ENCODE measurements around the gene PSMB9.
"Not testable (repeated sequence)": the region's sequence is repeated elsewhere in the genome, so short reads cannot be mapped to it uniquely, and the experiment has no call there.

PSMB9 gene

DNA sequence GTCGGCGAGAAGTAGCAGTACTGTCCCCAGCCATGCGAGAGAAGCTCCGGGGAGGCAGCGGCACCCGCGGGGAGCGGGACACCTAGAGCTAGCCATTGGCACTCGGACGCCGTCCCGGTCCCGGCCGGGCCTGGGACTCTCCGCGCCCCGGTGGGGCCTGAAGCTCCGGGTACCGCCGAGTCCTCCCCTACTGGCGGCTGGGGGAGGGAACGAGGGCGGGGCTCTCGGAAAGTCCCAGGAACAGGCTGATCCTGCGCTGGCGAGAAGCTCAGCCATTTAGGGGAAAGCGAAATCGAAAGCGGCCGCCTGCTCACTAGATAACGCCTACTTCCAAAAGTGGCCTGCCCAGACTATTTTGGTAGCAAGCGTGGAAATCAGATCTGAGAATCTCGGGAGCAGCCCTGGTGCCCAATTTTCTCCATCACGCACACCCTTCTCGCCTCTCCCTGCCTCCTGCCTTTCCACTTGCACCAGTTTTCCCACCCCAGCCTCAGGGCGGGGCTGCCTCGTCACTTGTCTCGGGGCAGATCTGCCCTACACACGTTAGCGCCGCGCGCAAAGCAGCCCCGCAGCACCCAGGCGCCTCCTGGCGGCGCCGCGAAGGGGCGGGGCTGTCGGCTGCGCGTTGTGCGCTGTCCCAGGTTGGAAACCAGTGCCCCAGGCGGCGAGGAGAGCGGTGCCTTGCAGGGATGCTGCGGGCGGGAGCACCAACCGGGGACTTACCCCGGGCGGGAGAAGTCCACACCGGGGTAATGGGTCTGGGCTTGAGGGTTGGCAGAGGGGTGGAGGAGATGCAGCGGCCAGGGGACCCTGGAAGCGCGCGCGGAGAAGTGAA, at the start of gene PSMB9, which contains the start of gene TAP1:
TSS of gene PSMB9 (plus strand) at position 652 of the 835 bp plus-strand sequence. CDS start at position 690, 38 bp downstream.
TSS of gene TAP1 (minus strand) at position 164 of the 835 bp plus-strand sequence. CDS start at position 96, 68 bp downstream.
- no peak for DNase-seq

DNA sequence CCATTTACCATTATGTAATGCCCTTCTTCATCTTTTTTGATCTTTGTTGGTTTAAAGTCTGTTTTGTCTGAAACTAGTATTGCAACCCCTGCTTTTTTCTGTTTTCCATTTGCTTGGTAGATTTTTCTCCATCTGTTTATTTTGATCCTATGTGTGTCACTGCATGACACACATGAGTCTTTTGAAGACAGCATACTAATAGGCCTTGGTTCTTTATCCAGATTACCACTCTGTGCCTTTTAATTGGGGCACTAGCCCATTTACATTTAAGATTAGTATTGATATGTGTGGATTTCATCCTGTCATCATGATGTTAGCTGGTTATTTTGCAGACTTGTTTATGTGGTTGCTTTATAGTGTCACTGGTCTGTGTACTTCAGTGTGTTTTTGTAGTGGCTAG, 48.6 kb upstream of the PSMB9 start:
- not testable (repeated sequence) for DNase-seq

DNA sequence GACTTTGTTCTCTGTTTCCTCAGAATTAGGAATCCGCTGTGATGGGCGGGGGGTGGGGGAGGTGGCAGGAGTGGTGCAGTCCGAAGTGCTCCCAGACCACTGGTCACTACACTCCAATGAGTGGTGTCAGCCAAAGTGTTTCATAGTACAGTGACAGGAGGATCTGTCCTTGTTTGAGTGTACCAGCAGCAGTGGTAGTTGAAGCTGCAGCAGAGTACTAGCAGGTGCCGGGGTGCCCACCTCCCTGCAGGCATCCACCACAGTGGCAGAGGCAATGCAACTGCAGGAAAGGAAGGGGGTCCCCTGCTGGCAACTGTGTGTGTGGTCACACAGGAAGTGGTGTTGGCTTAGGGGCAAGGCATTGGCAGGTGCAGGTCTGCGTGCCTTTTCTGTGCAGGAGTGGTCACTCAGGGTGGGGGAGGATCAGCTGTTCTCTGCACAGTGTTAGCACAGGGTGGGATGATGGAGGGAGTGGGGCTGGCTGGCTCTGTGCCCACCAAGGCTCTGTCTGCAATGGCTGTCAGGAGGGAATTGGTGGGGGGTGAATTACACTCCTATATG, 46.9 kb upstream of the PSMB9 start:
- DNase-seq: no peak

DNA sequence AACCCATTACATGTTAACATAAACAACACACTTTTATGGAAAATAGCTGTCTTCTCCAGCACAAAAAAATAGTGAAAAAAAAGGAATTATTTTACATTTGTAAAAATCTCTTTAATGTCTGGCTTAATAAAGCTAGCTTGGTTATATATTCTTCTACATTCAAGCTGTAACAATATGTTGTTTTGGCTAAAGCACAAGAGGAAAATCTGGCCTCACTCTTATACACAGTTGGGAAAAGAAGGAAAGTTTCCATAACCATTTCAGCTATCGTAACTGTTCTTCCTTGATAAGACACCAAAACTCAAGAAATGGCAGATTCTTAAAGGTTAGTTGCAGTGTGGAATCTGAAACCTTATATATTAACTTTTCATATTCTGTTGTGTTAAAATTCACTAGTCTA, 44.8 kb upstream of the PSMB9 start:
- DNase-seq: no peak

DNA sequence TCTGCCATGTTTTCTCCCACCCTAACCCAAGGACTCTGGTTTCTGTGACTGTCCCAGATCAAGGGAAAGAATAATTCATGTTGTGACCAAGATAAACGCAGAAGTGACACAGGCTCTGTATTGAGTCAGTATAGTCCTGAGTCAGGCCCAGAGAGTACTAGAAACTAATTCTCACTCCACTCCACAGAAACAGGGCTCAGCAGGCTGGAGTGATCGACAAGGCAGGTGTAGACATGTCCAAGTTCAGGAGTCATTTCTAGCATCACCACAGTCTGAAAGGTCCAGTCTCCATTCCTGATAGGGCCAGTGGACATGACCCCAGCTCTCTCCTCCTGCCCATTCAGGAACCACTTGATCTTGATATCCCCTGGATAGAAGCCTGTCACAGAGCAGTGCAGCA, 39.8 kb upstream of the PSMB9 start:
- no peak for DNase-seq

DNA sequence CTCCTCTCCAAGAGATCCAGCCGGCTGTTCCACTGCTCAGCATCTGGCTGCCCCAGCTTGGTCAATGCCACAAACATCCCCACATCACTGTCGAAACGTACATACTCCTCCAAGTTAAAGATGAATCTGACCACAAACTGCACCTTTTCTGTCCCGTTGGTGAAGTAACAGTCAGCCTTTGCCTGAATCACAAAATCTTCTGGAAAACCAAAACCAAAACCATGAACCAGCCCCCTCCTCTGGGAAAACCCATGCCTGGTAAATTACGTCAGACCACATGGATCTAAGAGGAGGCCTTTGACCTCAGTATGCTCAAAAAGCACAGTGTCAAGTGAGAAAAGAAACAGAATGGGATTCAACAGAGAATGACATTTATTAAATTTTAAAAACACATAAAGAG, 38.9 kb upstream of the PSMB9 start:
- DNase-seq: no peak

DNA sequence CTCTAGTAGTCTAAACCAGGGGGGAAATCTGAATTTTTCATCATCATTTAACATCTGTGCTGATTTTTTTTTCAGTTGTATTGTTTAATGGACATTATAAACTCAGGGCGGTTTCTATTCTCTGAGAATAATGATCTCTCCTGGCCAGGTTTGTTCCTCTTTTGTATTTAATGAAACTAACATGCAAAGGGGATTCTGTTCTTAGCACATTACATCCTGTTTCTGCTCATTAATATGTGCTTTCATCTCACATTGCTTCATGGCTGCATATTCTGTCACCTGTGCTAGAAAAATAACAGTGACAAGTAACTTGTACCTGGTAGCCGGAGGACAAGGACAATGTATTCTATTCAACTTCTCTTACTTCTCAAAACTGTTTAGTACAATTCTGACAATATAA, 38.0 kb upstream of the PSMB9 start:
- DNase-seq: no peak

DNA sequence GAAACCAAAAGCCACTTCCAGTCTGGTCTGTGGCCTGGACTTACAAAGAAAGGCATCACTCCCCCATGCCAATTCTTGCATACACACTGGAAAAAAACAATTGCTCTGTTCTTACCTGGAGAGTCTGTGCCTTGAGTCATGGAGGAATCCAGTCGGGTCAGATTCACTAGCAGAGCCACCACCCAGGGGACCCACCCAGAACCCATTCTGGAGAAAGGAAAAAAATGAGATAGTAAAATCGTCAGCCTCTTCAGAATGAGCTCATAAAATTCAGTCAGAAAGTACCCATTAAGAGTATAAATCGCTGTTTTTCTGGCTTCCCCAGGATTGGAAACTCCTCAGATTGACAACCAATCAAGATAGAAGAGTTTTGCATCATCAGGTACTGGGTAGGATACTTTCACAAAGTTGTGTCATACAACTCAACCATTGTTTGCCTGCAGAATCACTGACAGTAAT, 37.2 kb upstream of the PSMB9 start, which contains the start of gene HLA-DOB:
TSS of gene HLA-DOB (minus strand) at position 257 of the 459 bp plus-strand sequence. CDS start at position 206, 51 bp downstream.
- DNase-seq: no peak

DNA sequence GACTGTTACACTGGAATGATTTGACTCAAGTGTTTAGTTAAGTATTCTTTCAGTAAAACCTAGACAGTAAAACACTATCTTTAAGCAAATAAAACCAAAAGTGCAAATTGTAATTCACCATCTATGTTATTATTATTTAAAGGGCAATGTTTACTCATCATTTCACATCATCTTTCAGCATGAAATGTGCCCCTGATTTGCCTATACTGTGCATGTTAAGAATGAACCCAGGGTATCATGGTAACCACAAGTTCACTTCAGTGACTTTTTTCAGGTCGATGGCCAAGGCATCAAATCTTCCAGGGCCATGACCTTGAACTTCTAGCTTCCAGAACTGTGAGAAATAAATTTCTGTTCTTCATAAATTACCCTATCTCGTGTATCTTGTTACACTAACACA, 35.1 kb upstream of the PSMB9 start:
- no peak for DNase-seq

DNA sequence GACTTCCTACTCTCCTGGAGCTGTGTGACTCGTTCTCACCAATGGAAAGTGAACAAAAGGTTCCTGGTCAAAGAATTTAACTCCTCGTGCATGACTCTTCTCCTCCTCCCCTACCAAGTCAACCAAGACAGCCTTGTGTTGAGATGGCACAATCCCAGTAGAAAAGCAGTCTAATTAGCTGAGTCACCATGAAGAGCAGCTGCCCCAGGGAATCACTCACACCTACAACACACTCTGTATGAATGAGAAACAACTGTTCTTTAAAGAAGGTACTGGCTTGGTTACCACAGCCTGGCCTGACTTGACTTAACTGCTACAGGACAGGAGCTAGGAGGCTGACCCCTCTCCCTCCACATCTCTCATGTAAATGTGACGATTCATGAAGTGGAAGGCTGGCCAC, 34.3 kb upstream of the PSMB9 start:
- DNase-seq: no peak

DNA sequence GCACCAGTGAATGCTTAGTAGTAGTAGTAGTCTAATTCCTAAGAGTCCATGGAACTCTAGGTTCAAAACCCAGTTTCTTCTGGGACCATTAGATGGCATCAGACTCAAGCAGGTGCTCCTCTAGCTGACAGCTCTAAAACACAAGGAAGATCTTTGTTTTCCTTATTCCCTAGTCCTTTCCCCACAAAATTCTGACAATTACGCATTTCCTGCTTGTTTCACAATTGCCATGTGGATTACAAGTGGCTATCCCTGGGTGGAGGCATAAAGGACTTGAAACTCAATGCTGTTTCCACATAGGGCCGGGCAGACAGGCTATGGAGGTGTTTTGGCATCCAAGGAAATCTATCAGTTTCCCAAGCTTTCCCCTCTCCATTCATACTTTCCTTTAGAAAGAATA, 28.0 kb upstream of the PSMB9 start:
- DNase-seq: no peak

DNA sequence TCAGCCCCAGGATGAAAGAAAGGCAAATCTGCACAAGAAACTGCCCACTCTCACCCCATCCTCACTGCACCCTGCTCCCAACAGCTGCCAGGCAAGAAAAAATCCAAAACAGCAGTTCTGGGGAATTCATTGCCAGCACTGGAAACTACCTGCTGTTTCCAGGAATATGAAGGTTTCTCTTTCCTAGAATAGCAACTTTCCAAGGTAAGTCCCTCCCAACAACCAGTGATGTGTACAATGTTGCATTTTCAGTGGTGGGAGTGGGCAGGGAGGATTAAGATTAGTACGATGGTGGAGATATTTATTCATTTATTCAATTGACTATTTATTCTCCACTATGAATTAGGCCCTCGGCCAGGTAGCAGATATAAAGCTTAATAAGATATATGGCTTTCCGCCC, 27.0 kb upstream of the PSMB9 start:
- no peak for DNase-seq

DNA sequence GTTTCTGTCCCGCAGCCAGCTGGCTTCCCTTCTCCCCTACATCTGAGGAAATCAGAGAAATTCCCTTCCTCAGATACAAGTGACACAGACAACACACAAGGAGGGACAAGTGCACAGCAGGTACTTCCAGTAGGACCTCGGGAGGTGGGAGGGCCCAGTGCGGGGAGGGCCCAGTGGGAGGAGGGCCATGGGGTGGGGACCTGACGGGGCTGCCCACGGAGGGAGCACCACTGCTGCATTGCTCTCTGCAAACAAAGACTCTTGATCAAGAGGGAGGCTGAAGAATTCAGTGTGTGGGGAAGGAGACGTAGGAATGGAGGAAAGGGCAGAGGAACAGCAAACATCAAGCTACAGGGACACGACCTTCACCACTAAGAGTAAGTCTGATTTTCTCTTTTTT, 24.5 kb upstream of the PSMB9 start:
- no peak for DNase-seq

DNA sequence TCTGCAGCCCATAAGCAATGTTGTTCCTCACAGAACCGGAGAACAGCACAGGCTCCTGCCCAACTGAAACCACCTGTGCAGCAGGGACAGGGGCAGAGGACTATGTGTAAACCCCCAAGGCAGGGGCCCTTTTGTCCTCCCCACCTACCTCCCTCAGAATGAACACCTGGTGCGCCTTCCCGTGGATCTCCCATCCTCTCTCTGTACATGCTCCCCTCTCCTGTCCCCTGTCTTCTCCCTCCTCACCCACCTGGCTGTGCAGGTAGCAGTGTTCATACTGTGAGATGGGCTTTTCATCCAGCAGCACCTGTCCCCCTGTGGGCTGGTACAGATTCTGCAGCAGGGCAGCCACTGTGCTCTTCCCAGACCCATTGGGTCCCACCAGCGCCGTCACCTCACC, 24.0 kb upstream of the PSMB9 start:
- DNase-seq: no peak

DNA sequence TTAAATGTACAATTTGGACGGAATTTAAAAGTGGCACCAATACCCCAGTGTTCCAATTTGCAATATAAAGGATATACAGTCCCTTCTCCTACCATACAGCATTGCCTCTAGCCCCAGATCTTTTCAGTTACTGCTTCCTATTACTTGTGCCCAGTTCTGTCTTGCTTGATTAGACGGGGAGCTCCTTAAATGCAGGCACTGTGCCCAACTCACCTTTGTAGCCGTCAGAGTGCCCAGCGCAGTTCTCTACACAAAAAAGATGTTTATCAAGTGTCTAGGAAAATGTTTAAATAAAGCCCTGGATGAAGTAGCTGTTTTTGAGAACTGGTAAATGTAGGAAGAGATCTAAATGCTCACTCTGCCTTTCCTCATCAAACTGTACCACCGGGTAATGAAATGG, 23.1 kb upstream of the PSMB9 start:
- DNase-seq: no peak

DNA sequence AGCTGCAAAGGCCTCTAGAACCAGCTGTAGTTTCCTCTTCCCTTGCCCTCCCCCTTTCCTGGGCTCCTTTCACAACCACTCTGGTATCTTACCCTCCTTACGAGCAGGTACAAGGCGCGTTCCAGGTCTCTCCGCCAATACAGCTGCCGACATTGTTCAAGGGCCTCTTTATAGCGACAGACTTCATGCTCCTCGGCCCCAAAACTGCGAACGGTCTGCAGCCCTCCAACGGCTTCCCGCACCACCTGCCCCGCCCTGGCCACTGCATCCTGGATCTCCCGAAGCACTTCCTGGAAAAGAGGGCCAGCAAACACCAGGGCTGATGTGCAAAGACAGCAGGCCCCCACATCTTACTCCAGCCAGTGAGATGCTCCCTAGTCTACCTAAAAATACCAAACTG, 21.5 kb upstream of the PSMB9 start:
- DNase-seq: no peak

DNA sequence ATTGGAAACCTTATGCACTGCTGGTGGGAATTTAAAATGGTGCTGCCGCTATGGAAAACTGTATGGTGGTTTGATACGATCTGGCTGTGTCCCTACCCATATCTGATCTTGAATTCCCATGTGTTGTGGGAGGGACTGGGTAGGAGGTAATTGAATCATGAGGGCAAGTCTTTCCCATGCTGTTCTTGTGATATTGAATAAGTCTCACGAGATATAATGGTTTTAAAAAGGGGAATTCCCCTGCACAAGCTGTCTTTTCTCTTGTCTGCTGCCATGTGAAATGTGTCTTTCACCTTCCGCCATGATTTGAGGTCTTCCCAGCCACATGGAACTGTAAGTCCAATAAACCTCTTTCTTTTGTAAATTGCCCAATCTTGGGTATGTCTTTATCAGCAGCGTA, 20.3 kb upstream of the PSMB9 start:
- no peak for DNase-seq

DNA sequence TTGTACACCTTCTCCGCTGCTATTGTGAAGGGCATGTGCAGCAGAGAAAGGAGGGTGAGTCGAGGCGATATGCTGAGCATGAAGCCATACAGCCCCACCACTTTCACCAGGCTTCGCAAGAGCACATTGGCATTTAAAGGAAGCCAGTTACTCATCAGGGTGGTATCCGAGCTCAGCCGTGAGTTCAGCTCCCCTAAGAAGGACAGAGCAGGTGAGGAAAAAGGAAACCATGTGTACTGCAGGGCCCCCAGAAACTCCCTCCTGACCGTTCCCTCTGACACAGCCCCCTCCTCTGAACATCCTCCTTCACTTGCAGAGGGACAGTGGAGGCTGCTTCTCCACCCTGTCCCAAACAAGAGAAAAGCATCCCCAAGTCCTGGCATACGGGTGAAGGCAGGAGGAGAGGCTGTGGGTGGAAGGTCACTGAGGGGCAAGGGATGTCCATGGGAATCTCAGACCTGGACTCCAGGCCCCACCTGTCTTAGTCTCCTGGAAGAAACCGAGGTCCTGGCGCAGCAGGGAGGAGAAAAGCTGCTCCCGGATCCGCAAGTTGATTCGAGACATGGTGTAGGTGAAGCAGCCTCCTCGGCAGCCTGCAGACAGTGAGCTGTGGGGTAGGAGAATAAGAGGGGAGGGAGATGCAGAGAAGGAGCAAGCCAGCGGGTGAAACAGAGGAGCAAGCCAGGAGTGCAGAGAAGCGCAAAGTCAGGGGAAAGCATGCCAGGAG, 18.7 kb upstream of the PSMB9 start:
- no peak for DNase-seq

DNA sequence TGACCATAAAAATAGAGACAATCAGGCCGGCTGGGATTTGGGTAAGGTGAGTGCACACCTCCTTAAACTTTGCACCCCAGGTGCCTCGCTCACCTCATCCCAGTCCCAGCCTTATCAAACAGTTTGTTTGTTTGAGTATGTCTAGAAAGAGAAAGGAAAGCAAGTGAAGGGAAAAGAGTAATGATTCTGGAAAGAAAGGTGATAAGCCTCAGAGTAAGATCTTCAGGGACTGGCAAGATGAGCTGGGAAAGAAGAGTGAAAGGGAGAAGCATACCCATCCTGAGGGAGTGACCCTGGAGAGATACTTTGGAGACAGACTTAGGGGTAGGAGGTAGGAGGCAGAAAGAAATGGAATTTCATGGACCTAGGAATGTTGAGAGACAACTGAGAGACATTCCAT, 17.1 kb upstream of the PSMB9 start:
- no peak for DNase-seq

DNA sequence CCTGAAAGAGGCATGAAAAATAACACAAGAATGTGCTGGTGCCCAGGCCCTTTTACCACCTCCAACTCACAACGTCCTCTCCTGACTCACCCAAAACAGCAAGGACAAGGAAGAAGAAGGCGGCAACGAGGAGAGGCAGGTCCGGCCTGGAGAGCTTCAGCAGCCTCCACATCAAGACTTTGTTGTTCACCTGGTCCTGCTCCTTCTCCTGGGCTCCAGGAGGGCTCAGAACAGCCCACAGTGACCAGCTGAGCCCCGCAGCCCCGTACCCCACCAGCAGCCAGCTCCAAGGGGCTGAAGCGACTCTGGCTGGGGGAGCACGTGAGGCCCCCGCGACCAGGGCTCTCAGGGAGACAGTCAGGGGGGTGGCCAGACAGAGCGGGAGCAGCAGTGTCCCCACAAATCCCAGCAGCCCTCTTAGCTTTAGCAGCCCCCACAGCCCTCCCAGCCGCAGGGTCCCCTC, 16.3 kb upstream of the PSMB9 start:
- no peak for DNase-seq

DNA sequence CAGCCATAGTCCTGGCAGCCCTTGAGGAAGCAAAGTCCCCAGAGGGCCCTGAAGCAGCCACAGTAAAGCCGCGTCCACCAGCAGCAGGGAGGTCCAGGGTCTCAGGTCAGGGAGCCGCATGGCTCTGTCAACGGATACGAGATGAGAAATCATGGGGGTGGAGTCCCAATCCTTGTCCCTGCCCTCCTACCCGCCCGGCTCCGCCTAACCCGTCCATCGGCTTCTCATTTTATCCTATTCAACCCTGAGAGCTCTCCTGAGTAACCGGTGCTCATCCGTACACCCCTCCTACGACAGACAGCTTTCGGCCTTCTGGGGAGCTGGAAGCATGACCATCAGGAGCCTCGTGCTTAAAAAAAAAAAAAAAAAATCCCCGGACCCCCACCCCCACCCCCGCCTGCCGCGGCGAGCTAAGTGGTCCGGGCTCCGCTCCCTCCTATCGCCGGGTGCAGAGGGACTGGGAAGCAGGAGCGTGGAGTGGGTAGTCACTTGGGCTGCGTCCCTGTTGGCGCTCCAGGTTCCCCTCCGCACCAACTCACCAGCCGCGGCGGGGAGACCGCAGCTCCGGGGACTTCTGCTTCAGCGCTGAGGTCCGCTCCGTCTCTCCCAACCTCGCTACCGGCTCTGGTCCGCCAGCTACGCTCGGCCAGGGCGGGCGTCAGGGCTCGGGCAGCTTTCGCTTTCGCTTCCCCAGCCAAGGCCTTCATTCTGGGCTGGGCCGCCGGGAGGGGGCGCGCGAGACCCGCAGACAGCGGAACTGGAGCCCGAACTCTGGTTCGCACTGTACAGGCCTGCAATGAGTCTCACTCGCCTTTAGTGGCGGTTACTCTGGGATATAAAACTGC, 15.7 kb upstream of the PSMB9 start, which contains the start of gene TAP2:
TSS of gene TAP2 (minus strand) at position 626 of the 845 bp plus-strand sequence. CDS start at position 120, 506 bp downstream.
- no peak for DNase-seq

DNA sequence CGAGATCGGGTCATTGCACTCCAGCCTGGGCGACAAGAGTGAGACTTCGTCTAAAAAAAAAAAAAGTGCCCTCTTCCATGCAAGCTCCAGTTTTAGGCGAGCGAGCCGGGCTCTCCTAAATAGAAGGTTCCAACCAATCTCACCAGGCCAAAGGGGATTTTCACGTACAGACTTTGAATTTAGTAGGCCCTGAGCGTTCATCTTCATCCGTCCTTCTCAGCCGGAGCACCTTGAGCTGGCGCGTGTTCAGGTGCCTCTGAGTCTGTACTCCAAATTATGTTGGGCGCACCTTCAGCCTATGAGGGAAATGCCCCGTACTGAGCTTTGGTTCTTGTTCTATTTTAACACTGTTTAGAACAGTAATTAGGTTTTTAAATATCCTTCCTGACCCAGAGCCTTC, 14.6 kb upstream of the PSMB9 start:
- DNase-seq: no peak

All from NCI-H524 treated with DMSO at 0.1 percent for 48 hours (cell line).